ENCODE measurements around the gene UPF3A. TPM values are rescaled to one million over a fixed set of nuclear protein-coding genes. Genes with fewer than 3 reads are reported as not detected.

The UPF3A gene
- total and polyA plus RNA-seq, 9 of the 15 experiments (the other 6 are each of a cell fraction or from before 2014, with no cell fraction given) = 15.6 to 76.5 (median 40.9) TPM

DNA sequence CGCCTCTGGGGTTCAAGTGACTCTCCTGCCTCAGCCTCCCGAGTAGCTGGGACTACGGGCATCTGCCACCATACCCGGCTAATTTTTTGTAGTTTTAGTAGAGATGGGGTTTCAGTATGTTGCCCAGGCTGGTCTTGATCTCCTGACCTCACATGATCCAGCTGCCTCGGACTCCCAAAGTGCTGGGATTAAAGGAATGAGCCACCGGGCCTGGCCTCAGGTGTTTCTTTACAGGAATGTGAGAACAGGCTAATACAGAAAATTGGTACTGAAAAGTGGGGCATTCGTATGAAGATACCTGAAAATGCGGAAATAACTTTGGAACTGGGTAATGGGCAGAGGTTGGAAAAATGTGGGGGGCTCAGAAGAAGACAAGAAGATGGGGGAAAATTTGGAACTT lies 49.5 kb upstream of the UPF3A start (continued):
- TF ChIP-seq, protein P1, sequence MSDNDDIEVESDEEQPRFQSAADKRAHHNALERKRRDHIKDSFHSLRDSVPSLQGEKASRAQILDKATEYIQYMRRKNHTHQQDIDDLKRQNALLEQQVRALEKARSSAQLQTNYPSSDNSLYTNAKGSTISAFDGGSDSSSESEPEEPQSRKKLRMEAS (CRISPR knock-in tag; IDR thresholded peaks at IDR 0.05) = no peak
- no peak for TF ChIP-seq MXI1 (IDR thresholded peaks at IDR 0.05; ENCODE audit: low read depth, low read length)
- TF ChIP-seq, protein P2, sequence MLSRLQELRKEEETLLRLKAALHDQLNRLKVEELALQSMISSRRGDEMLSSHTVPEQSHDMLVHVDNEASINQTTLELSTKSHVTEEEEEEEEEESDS (CRISPR knock-in tag; IDR thresholded peaks at IDR 0.05) = no peak
- TF ChIP-seq, protein P3, sequence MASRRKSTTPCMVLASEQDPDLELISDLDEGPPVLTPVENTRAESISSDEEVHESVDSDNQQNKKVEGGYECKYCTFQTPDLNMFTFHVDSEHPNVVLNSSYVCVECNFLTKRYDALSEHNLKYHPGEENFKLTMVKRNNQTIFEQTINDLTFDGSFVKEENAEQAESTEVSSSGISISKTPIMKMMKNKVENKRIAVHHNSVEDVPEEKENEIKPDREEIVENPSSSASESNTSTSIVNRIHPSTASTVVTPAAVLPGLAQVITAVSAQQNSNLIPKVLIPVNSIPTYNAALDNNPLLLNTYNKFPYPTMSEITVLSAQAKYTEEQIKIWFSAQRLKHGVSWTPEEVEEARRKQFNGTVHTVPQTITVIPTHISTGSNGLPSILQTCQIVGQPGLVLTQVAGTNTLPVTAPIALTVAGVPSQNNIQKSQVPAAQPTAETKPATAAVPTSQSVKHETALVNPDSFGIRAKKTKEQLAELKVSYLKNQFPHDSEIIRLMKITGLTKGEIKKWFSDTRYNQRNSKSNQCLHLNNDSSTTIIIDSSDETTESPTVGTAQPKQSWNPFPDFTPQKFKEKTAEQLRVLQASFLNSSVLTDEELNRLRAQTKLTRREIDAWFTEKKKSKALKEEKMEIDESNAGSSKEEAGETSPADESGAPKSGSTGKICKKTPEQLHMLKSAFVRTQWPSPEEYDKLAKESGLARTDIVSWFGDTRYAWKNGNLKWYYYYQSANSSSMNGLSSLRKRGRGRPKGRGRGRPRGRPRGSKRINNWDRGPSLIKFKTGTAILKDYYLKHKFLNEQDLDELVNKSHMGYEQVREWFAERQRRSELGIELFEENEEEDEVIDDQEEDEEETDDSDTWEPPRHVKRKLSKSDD (conservative IDR thresholded peaks at IDR 0.05; ENCODE audit: low read length) = no peak
- TF ChIP-seq ARID2 (IDR thresholded peaks at IDR 0.05) = no peak
- TF ChIP-seq ZNF584 (CRISPR knock-in tag; IDR thresholded peaks at IDR 0.05; ENCODE audit: low read depth) = no peak
- TF ChIP-seq, protein P4, sequence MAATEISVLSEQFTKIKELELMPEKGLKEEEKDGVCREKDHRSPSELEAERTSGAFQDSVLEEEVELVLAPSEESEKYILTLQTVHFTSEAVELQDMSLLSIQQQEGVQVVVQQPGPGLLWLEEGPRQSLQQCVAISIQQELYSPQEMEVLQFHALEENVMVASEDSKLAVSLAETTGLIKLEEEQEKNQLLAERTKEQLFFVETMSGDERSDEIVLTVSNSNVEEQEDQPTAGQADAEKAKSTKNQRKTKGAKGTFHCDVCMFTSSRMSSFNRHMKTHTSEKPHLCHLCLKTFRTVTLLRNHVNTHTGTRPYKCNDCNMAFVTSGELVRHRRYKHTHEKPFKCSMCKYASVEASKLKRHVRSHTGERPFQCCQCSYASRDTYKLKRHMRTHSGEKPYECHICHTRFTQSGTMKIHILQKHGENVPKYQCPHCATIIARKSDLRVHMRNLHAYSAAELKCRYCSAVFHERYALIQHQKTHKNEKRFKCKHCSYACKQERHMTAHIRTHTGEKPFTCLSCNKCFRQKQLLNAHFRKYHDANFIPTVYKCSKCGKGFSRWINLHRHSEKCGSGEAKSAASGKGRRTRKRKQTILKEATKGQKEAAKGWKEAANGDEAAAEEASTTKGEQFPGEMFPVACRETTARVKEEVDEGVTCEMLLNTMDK (IDR thresholded peaks at IDR 0.05; ENCODE audit: borderline replicate concordance, insufficient read depth, low read depth, low read length, poor library complexity, severe bottlenecking) = no peak
- TF ChIP-seq, protein P5, sequence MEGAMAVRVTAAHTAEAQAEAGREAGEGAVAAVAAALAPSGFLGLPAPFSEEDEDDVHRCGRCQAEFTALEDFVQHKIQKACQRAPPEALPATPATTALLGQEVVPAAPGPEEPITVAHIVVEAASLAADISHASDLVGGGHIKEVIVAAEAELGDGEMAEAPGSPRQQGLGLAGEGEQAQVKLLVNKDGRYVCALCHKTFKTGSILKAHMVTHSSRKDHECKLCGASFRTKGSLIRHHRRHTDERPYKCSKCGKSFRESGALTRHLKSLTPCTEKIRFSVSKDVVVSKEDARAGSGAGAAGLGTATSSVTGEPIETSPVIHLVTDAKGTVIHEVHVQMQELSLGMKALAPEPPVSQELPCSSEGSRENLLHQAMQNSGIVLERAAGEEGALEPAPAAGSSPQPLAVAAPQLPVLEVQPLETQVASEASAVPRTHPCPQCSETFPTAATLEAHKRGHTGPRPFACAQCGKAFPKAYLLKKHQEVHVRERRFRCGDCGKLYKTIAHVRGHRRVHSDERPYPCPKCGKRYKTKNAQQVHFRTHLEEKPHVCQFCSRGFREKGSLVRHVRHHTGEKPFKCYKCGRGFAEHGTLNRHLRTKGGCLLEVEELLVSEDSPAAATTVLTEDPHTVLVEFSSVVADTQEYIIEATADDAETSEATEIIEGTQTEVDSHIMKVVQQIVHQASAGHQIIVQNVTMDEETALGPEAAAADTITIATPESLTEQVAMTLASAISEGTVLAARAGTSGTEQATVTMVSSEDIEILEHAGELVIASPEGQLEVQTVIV (CRISPR knock-in tag; IDR thresholded peaks at IDR 0.05; ENCODE audit: borderline replicate concordance) = no peak
- TF ChIP-seq CTBP1 (IDR thresholded peaks at IDR 0.05; ENCODE audit: borderline replicate concordance) = no peak
- TF ChIP-seq, protein P6, sequence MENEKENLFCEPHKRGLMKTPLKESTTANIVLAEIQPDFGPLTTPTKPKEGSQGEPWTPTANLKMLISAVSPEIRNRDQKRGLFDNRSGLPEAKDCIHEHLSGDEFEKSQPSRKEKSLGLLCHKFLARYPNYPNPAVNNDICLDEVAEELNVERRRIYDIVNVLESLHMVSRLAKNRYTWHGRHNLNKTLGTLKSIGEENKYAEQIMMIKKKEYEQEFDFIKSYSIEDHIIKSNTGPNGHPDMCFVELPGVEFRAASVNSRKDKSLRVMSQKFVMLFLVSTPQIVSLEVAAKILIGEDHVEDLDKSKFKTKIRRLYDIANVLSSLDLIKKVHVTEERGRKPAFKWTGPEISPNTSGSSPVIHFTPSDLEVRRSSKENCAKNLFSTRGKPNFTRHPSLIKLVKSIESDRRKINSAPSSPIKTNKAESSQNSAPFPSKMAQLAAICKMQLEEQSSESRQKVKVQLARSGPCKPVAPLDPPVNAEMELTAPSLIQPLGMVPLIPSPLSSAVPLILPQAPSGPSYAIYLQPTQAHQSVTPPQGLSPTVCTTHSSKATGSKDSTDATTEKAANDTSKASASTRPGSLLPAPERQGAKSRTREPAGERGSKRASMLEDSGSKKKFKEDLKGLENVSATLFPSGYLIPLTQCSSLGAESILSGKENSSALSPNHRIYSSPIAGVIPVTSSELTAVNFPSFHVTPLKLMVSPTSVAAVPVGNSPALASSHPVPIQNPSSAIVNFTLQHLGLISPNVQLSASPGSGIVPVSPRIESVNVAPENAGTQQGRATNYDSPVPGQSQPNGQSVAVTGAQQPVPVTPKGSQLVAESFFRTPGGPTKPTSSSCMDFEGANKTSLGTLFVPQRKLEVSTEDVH (IDR thresholded peaks at IDR 0.05; ENCODE audit: low read depth, partially characterized antibody) = no peak
- TF ChIP-seq, protein P7, sequence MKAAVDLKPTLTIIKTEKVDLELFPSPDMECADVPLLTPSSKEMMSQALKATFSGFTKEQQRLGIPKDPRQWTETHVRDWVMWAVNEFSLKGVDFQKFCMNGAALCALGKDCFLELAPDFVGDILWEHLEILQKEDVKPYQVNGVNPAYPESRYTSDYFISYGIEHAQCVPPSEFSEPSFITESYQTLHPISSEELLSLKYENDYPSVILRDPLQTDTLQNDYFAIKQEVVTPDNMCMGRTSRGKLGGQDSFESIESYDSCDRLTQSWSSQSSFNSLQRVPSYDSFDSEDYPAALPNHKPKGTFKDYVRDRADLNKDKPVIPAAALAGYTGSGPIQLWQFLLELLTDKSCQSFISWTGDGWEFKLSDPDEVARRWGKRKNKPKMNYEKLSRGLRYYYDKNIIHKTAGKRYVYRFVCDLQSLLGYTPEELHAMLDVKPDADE (conservative IDR thresholded peaks at IDR 0.05; ENCODE audit: control insufficient read depth, low read depth, low read length) = no peak
- TF ChIP-seq, protein P8, sequence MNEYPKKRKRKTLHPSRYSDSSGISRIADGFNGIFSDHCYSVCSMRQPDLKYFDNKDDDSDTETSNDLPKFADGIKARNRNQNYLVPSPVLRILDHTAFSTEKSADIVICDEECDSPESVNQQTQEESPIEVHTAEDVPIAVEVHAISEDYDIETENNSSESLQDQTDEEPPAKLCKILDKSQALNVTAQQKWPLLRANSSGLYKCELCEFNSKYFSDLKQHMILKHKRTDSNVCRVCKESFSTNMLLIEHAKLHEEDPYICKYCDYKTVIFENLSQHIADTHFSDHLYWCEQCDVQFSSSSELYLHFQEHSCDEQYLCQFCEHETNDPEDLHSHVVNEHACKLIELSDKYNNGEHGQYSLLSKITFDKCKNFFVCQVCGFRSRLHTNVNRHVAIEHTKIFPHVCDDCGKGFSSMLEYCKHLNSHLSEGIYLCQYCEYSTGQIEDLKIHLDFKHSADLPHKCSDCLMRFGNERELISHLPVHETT (CRISPR knock-in tag; conservative IDR thresholded peaks at IDR 0.05 in 1 of 2, IDR thresholded peaks at IDR 0.05 in 1 of 2) = no peak

Data from K562 (cell line).